ENCODE results near the gene TEX29. TPM values are rescaled to one million over a fixed set of nuclear protein-coding genes. Genes with fewer than 3 reads are reported as not detected.

The TEX29 gene
- total and polyA plus RNA-seq, 10 of the 15 experiments (the other 5 are each of a cell fraction or from before 2014, with no cell fraction given) = 0.14 to 0.30 (median 0.22) TPM; not detected in 7

DNA sequence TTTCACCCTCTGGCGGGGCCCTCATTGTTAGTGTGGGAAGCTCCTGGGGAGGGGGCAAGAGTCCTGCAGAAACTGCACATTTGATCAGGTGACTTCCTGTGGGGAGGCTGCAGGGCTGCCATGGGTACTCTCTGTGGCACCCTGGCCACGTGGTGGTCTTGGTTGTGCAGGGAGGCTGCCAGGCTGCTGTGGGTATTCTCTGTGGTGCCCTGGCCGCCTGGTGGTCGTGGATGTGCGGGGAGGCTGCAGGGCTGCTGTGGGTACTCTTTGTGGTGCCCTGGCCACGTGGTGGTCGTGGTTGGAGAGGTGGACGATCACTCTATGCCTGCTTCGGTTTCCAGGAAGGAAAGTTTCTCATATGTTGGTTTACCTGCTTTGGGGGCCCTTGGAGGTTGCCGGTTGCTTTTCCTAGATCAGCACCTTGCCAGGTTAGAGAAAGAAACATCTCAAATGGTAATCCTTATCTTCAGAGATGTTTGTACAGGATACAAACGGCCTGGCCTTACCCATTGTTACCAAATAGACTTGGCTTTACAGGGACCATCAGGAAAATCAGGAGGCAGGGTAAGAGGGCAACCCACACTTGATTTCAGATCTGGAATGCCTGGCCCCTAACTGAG, 22.9 kb downstream of the TEX29 start:
- intact Hi-C loops (cut with micrococcal nuclease; ENCODE audit: unreplicated experiment) (no loop called here), in situ Hi-C loops (cut with MboI) (no loop called here)
- ChIA-PET SMC1A (ENCODE audit: uncharacterized antibody, unreplicated experiment) (no interaction called here), POLR2A (no interaction called here), CTCF (no interaction called here), RAD21 (ENCODE audit: unreplicated experiment) (no interaction called here)
- Histone ChIP-seq H2AFZ (ENCODE audit: control insufficient read depth, low read depth, low read length) (no peak overlapping the region), H3K79me2 (ENCODE audit: control insufficient read depth, insufficient read depth, low read length) (no peaks in the 10 kb centered on the region), H3K4me3 (no peak overlapping the region), H4K20me1 (ENCODE audit: control insufficient read depth, insufficient read depth) (no peaks in the 10 kb centered on the region), H3K27ac (ENCODE audit: control insufficient read depth, insufficient read depth) (no peak overlapping the region), H3K36me3 (ENCODE audit: control insufficient read depth in 2 of 2, insufficient read depth in 2 of 2, low read length in 1 of 2) (no peaks in the 10 kb centered on the region; a peak in 1 of 4 replicates), H3K4me2 (ENCODE audit: control insufficient read depth, insufficient read depth) (no peak overlapping the region), H3K27me3 (replicated peaks in 1 of 2; ENCODE audit: control insufficient read depth in 2 of 2, insufficient read depth in 2 of 2, low read length in 1 of 2) (no peaks in the 10 kb centered on the region), H3K4me1 (ENCODE audit: control insufficient read depth, insufficient read depth, low read length) (no peaks in the 10 kb centered on the region), H3K9me3 (replicated peaks; ENCODE audit: control insufficient read depth, insufficient read depth, low read length) (no peaks in the 10 kb centered on the region; the same call in 2 of the 3 replicates), H3K9ac (ENCODE audit: control insufficient read depth, insufficient read depth, low read length) (no peak overlapping the region)
- BruUV-seq (replicated peaks) = no TSS peak
- no peak for ATAC-seq
- no peak for FAIRE-seq
- no peak for DNase-seq (ENCODE audit: low read depth, low spot score)
- TF ChIP-seq SP1 (IDR thresholded peaks at IDR 0.05; ENCODE audit: low read depth, low read length) (no peak), MEF2B (IDR thresholded peaks at IDR 0.05; ENCODE audit: partially characterized antibody, poor library complexity, severe bottlenecking) (no peak), TAF1 (IDR thresholded peaks at IDR 0.05; ENCODE audit: borderline replicate concordance, low read depth, low read length) (no peak), EGR1 (IDR thresholded peaks at IDR 0.05; ENCODE audit: borderline replicate concordance in 1 of 2, low read depth in 2 of 2, low read length in 2 of 2) (no peak), TCF12 (IDR thresholded peaks at IDR 0.05; ENCODE audit: low read depth, low read length) (no peak), BHLHE40 (IDR thresholded peaks at IDR 0.05; ENCODE audit: borderline replicate concordance in 1 of 2, low read depth in 2 of 2, low read length in 1 of 2) (no peak), ESRRA (IDR thresholded peaks at IDR 0.05; ENCODE audit: low read length) (no peak), IKZF2 (IDR thresholded peaks at IDR 0.05) (no peak), STAT3 (IDR thresholded peaks at IDR 0.05; ENCODE audit: low read depth, low read length) (no peak), RB1 (IDR thresholded peaks at IDR 0.05; ENCODE audit: borderline replicate concordance) (no peak)
- TF ChIP-seq, protein P1, sequence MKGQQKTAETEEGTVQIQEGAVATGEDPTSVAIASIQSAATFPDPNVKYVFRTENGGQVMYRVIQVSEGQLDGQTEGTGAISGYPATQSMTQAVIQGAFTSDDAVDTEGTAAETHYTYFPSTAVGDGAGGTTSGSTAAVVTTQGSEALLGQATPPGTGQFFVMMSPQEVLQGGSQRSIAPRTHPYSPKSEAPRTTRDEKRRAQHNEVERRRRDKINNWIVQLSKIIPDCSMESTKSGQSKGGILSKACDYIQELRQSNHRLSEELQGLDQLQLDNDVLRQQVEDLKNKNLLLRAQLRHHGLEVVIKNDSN (IDR thresholded peaks at IDR 0.05; ENCODE audit: borderline replicate concordance, extremely low read length, insufficient read depth, low read depth, low read length) = no peak
- WGBS (ENCODE audit: insufficient coverage, insufficient replicate concordance, low lambda C conversion rate, missing lambda C conversion rate) = 33% methylated on average over 11 of the region's 11 CpGs

Measured in GM12878 (cell line).